Psoas muscle (tissue), 8 donors: ENCODE measurements around the gene LBHD2. TPM values are rescaled to one million over a fixed set of nuclear protein-coding genes. Genes with fewer than 3 reads are reported as not detected.

ENCODE experiments used
- ATAC-seq, 4 donors: fragments of 200-7000 bp; cut with Tn5 transposase; one replicate each; pipeline ENCODE4 v1.9.1; 2020; ENCODE audit warnings: moderate library complexity in 3 of 4, mild to moderate bottlenecking in 2 of 4
- DNase-seq, 2 donors: peaks; one replicate each; pipeline ENCODE4 v3.0.0-alpha.2; 2020
- H3K27ac ChIP-seq: fragments of 200-600 bp; one replicate; pipeline ENCODE4 v1.8.0; 2022
- H3K27me3 ChIP-seq, 3 donors: fragments of 200-600 bp in 1 of 3; one replicate each; pipeline versions ENCODE4 v1.6.1 to v1.8.0; 2013 to 2022; ENCODE audit warnings: low read length in 2 of 3, mild to moderate bottlenecking in 2 of 3, moderate library complexity in 1 of 3; ENCODE audit not compliant: insufficient read depth in 3 of 3
- H3K36me3 ChIP-seq, 2 donors: fragments of 200-600 bp in 1 of 2; one replicate each; pipeline versions ENCODE4 v1.6.1 to v1.8.0; 2013 to 2022; ENCODE audit warnings: low read depth in 1 of 2, mild to moderate bottlenecking in 1 of 2, moderate library complexity in 1 of 2; ENCODE audit not compliant: insufficient read depth in 1 of 2
- H3K4me1 ChIP-seq: fragments of 200-600 bp; one replicate; pipeline ENCODE4 v1.8.0; 2022
- H3K4me3 ChIP-seq: fragments of 200-600 bp; one replicate; pipeline ENCODE4 v1.8.0; 2022; ENCODE audit warnings: mild to moderate bottlenecking
- H3K9me3 ChIP-seq: fragments of 200-600 bp; one replicate; pipeline ENCODE4 v1.8.0; 2022
- WGBS, 3 donors: extraction: QIAGEN DNeasy Blood & Tissue Kit; methylation state at CpG; one replicate each; pipeline versions ENCODE4 v1.1.6 to v1.1.7; 2013; 5-methylcytosine and 5-hydroxymethylcytosine counted together
- intact Hi-C, 2 donors: fragments of 100-400 bp; cut with DNase I; formaldehyde crosslinking; loops; one replicate each; pipeline versions ENCODE4 v1.11.0 to v1.14.2; 2022
- polyA plus RNA-seq, 3 donors: library from polyadenylated mRNA; stranded (reverse); fragments of 200-250 nt; gene quantifications; one replicate each; pipeline ENCODE4 v1.2.3, GENCODE V29; 2013
- total RNA-seq, 4 donors: library from RNA; stranded (reverse); fragmentation: NEBNext Ultra II Directional in 2 of 4; extraction: Animal tissue kit (Norgen Biotek cat#: 25700) in 2 of 4; gene quantifications; one replicate each; pipeline versions ENCODE4 v1.2.1 to v1.2.4, GENCODE V29; 2021 to 2023
- TF ChIP-seq, protein P1 (sequence below): fragments of 200-600 bp; IDR thresholded peaks from one replicate; pipeline ENCODE4 v1.8.0; 2022; ENCODE audit warnings: antibody characterized with exemption
- donor health status: healthy with polysubstance abuse.
- donor health status: DM: no; HTN: no; CAD: no; lungs with moderate emphysema.
- donor health status: Bipolar disorder and iron deficiency.
- donor health status: healthy.
- donor health status: DM: yes; HTN: yes; CAD: no.
- donor health status: DM: no; HTN: no; CAD: no.
- donor health status: DM: no; HTN: no; CAD: no.
- donor health status: DM: yes; HTN: yes; CAD: no.

LBHD2 gene
- total and polyA plus RNA-seq, 7 donors: not detected

DNA sequence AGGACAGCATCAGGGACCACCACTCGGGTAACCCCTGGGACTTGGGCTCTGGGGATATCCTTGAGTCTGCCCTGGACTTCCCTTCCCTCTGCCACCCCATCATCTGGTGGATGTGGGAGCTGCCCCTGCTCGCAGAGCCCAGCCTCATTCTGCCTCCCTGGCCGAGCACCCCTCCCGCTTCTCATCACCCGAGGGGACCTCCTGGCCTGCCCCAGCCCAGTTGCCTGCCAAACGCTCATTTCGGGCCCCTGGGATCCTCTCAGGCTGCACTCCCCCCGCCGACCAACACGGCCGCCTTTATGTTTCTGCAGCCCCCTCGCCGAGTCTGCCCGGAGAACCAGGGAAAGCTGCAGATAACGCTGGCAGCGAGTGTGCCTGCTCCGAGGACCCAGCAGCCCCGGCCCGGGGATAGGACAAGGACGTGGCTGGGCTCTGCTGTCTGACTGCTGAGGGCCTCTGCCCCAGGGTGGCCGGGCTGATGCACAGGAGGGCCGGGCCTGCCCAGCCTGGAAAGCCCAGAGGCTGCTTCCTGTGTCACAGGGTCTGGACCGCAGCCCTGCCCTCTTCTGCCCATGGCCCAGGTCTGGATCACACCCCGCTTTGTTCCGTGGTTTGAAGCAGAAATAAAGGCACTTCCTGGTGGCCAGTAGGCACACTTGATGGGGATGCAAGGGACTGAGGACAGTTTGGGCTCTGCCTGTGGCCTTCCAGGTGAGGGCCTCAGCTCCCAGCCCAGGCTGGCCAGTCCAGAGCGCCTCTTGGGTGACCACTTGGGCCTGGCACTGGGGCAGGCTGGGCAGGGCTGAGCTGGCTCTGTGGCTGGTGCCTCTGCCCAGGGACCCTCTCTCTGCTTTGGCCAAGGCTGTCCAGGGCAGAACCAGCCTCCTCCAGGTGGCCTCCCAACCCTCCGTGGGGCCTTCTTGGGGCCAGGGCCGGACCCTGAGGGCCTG is 5.7 kb downstream of the LBHD2 start:
- TF ChIP-seq, protein P1, sequence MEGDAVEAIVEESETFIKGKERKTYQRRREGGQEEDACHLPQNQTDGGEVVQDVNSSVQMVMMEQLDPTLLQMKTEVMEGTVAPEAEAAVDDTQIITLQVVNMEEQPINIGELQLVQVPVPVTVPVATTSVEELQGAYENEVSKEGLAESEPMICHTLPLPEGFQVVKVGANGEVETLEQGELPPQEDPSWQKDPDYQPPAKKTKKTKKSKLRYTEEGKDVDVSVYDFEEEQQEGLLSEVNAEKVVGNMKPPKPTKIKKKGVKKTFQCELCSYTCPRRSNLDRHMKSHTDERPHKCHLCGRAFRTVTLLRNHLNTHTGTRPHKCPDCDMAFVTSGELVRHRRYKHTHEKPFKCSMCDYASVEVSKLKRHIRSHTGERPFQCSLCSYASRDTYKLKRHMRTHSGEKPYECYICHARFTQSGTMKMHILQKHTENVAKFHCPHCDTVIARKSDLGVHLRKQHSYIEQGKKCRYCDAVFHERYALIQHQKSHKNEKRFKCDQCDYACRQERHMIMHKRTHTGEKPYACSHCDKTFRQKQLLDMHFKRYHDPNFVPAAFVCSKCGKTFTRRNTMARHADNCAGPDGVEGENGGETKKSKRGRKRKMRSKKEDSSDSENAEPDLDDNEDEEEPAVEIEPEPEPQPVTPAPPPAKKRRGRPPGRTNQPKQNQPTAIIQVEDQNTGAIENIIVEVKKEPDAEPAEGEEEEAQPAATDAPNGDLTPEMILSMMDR: no peak
- Histone ChIP-seq H3K9me3 (no peaks in the 10 kb centered on the region), H3K36me3 (no peaks in the 10 kb centered on the region), H3K27me3 (peaks cover 0 to 21% (median 6%) of the 10 kb centered on the region in 3 donors), H3K4me1 (no peaks in the 10 kb centered on the region), H3K27ac (no peak overlapping the region), H3K4me3 (no peak overlapping the region)
- ATAC-seq: no peak
- intact Hi-C loops: loop anchor here in 1 of 2 donors (5.0 kb wide), 1 partner anchor 138 kb away; no protein-coding TSS in a partner anchor
- 87 to 90% (median 90%) methylated on average over 25 to 28 of the region's 28 CpGs for WGBS, 3 donors
- DNase-seq: peak in 1 of 2 donors; percentile 8

DNA sequence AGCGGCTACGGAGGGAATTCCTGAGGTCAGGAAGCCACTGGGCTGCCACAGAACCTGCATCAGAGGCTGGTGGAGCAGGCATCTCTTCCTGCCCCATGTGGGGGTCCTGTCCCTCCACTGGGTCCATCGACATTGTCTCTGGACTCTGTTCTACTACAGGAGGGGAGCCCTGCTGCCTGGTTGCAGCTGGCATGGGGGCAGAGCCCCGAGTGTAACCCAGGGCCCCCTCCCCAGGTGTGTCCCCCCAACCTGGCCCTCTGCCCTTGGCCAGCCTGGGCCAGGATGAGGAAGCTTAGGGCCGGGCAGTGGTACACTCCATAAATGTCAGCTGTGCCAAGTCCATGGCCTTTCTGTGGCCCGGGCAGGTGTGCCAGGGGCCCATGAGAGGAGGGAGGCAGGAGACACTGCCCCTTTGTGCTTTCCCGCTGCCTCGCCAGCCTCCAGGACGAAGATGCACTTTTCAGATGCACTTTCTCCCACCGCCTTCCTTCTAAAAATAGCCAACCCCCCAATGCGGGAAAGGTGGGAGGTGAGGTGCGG is 6.5 kb downstream of the LBHD2 start:
- H3K27ac ChIP-seq: no peak overlapping the region
- no peak overlapping the region for H3K4me3 ChIP-seq
- H3K9me3 ChIP-seq: no peaks in the 10 kb centered on the region
- WGBS, 3 donors: 79 to 84% (median 82%) methylated on average over 12 of the region's 12 CpGs
- H3K27me3 ChIP-seq: peaks cover 0 to 12% (median 3%) of the 10 kb centered on the region in 3 donors
- no peak for ATAC-seq
- no peaks in the 10 kb centered on the region for H3K4me1 ChIP-seq
- intact Hi-C loops: loop anchor here in 1 of 2 donors (5.0 kb wide), 1 partner anchor 137 kb away; no protein-coding TSS in a partner anchor
- TF ChIP-seq, protein P1: no peak
- H3K36me3 ChIP-seq: no peaks in the 10 kb centered on the region
- peak in 1 of 2 donors; percentile 12 for DNase-seq

- Histone ChIP-seq H3K36me3 (no peaks in the 10 kb centered on the region), H3K27ac (no peak overlapping the region), H3K27me3 (peaks cover 0 to 7% (median 2%) of the 10 kb centered on the region in 3 donors), H3K4me3 (peak overlapping the region; percentile 68), H3K9me3 (peaks cover 4% of the 10 kb centered on the region), H3K4me1 (no peaks in the 10 kb centered on the region)
- TF ChIP-seq, protein P1: peak; percentile 35
- intact Hi-C loops: loop anchor here in 1 of 2 donors (5.0 kb wide), 1 partner anchor 136 kb away; no protein-coding TSS in a partner anchor
- DNase-seq (peak; percentile 63 to 74), ATAC-seq (peak; percentile 48 to 85 (median 72))
- 6 to 10% (median 8%) methylated on average over 53 to 68 of the region's 69 CpGs for WGBS, 3 donors
These were observed 7.3 kb downstream of the LBHD2 start for GRCh38 chr14:103091041-103091882.

DNA sequence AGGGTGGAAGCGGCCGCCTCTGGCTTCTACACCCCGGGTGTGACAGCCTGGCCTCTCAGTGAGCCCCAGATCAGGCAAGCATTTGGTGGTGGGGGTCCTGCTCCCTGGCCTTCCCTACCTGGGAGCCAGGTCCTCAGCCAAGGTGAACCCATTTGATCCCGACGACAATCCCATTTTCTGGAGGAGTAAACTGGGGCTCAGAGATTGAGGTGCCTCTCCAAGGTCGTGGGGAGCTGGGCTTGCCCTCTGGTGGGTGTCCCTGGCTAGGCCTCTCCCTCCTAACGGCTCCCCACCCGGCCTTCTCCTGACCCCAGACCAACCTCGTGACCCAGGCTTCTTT is 7.8 kb downstream of the LBHD2 start:
- intact Hi-C loops: loop anchor here in 1 of 2 donors (5.0 kb wide), 1 partner anchor 135 kb away; no protein-coding TSS in a partner anchor
- Histone ChIP-seq H3K36me3 (no peaks in the 10 kb centered on the region), H3K4me3 (peak overlapping the region; percentile 68), H3K9me3 (peaks cover 4% of the 10 kb centered on the region), H3K27ac (no peak overlapping the region), H3K4me1 (no peaks in the 10 kb centered on the region), H3K27me3 (peaks cover 0 to 2% (median 1%) of the 10 kb centered on the region in 3 donors)
- DNase-seq (no peak), ATAC-seq (no peak)
- WGBS, 3 donors: 56 to 68% (median 68%) methylated on average over 8 to 9 of the region's 9 CpGs
- TF ChIP-seq, protein P1: no peak
